ENCODE results near the gene ACR. TPM values are rescaled to one million over a fixed set of nuclear protein-coding genes. Genes with fewer than 3 reads are reported as not detected.

Gene ACR
- total and polyA plus RNA-seq, 2 experiments from 2014 or later = not detected

- Mint-ChIP-seq H3K27ac (no peak overlapping the region), H3K4me3 (no peak overlapping the region)
Measured at GRCh38 chr22:50735739-50736030, 2.3 kb upstream of the ACR start.

More at GRCh38 chr22:50735739-50736030, 2.3 kb upstream of the ACR start:
- Histone ChIP-seq H3K4me2 (no peak overlapping the region), H3K27me3 (ENCODE audit: insufficient read depth) (peaks cover 66% of the 10 kb centered on the region), H3F3A (replicated peaks; ENCODE audit: low read depth) (no peaks in the 10 kb centered on the region), H3K4me1 (ENCODE audit: insufficient read depth) (peaks cover 5% of the 10 kb centered on the region; the same call in 1 of the 2 replicates), H2AFZ (no peak overlapping the region), H3K79me2 (replicated peaks; ENCODE audit: insufficient read depth) (no peaks in the 10 kb centered on the region), H4K20me1 (replicated peaks; ENCODE audit: insufficient read depth) (no peaks in the 10 kb centered on the region), H3K9me2 (ENCODE audit: insufficient read depth) (no peaks in the 10 kb centered on the region), H3K27ac (ENCODE audit: low read depth) (no peak overlapping the region), H3K36me3 (ENCODE audit: insufficient read depth) (no peaks in the 10 kb centered on the region), H3K4me3 (no peak overlapping the region)
- ATAC-seq (no peak), DNase-seq (ENCODE audit: low spot score) (no peak)
- Mint-ChIP-seq H3K9me3 (no peaks in the 10 kb centered on the region; the same call in 2 of the 3 replicates), H3K36me3 (ENCODE audit: low read depth) (no peaks in the 10 kb centered on the region), H3K27me3 (ENCODE audit: insufficient read depth, low read depth, poor library complexity) (peaks cover 71% of the 10 kb centered on the region), H3K4me1 (peaks cover 6% of the 10 kb centered on the region)
- no peak for TF ChIP-seq EZH2phosphoT487 (IDR thresholded peaks at IDR 0.05; ENCODE audit: unreplicated experiment)
- TF ChIP-seq ZNF462 (CRISPR knock-in tag; IDR thresholded peaks at IDR 0.05) = no peak
- no peak for TF ChIP-seq ZNF114 (CRISPR knock-in tag; IDR thresholded peaks at IDR 0.05)
